ENCODE data around the gene OGFOD1. TPM values are rescaled to one million over a fixed set of nuclear protein-coding genes. Genes with fewer than 3 reads are reported as not detected.

The OGFOD1 gene
- 33.4 and 109 TPM in 2 replicates for total RNA-seq

GRCh38 chr16:56450986-56451752 is at the start of gene OGFOD1, which contains the start of gene NUDT21:
OGFOD1 (plus strand) TSS chr16:56451554; CDS start chr16:56451613, 59 bp downstream.
NUDT21 (minus strand) TSS chr16:56451332; CDS start chr16:56451202, 130 bp downstream.

GRCh38 chr16:56425439-56425832 is 25.9 kb upstream of the OGFOD1 start, which contains the start of gene AMFR:
AMFR (minus strand) TSS chr16:56425545; CDS start chr16:56425327, 218 bp downstream.

GRCh38 chr16:56519459-56520250 is 68.3 kb downstream of the OGFOD1 start, which contains the start of gene BBS2:
BBS2 (minus strand) TSS chr16:56520024; CDS start chr16:56519862, 162 bp downstream.

Other genes with a start within 250 kb of the OGFOD1 start
- gene AMFR, start 26.0 kb upstream of the OGFOD1 start, total RNA-seq, result 212 and 216 TPM in 2 replicates
- gene NUDT21, start 222 bp upstream of the OGFOD1 start, total RNA-seq, result 41.6 and 67.2 TPM in 2 replicates
- gene BBS2, start 68.5 kb downstream of the OGFOD1 start, total RNA-seq, result 42.6 and 61.2 TPM in 2 replicates
- not detected in 2 replicates for gene MT4, start 113.5 kb downstream of the OGFOD1 start, total RNA-seq
- gene MT3, start 138.0 kb downstream of the OGFOD1 start, total RNA-seq, result not detected in 2 replicates
- 3.1 and 6.9 TPM in 2 replicates for gene MT2A, start 157.0 kb downstream of the OGFOD1 start, total RNA-seq
- 52.9 and 91.5 TPM in 2 replicates for gene MT1E, start 174.2 kb downstream of the OGFOD1 start, total RNA-seq
- gene MT1M, start 181.1 kb downstream of the OGFOD1 start, total RNA-seq, result 0.22 and 0.79 TPM in 2 replicates
- gene MT1A, start 187.1 kb downstream of the OGFOD1 start, total RNA-seq, result not detected in 2 replicates
- not detected in 2 replicates for gene MT1B, start 200.3 kb downstream of the OGFOD1 start, total RNA-seq
- 9.1 and 14.5 TPM in 2 replicates for gene MT1F, start 206.4 kb downstream of the OGFOD1 start, total RNA-seq
- not detected in 2 replicates for gene MT1G, start 216.5 kb downstream of the OGFOD1 start, total RNA-seq
- gene MT1H, start 218.3 kb downstream of the OGFOD1 start, total RNA-seq, result 1.5 TPM in 1 of 2 replicates, not detected in the other
- gene MT1X, start 230.9 kb downstream of the OGFOD1 start, total RNA-seq, result 36.9 and 47.0 TPM in 2 replicates

Measured in placental epithelial cell (primary cell).